Middle frontal gyrus (tissue), 1 donor: Measurements from ENCODE around the gene ACSM6.
A peak's percentile ranks its signal among the peaks of the same experiment; 100 is the strongest.
"Not testable (repeated sequence)": the region's sequence is repeated elsewhere in the genome, so short reads cannot be mapped to it uniquely, and the experiment has no call there.

Experiments used
- DNase-seq: peaks from one replicate; pipeline ENCODE4 v3.0.0-alpha.2; 2015; ENCODE audit warnings: low spot score; ENCODE audit errors: extremely low spot score

Gene ACSM6

GRCh38 chr10:95193944-95194343 is at the start of gene ACSM6:
ACSM6 (plus strand) TSS chr10:95194238; CDS start chr10:95194486, 248 bp downstream.
- DNase-seq: no peak

- DNase-seq: no peak
Observed at GRCh38 chr10:95168694-95169093, 25.3 kb upstream of the ACSM6 start.

- no peak for DNase-seq
Observed at GRCh38 chr10:95169522-95169921, 24.5 kb upstream of the ACSM6 start.

- DNase-seq: no peak
Observed at GRCh38 chr10:95170790-95171189, 23.2 kb upstream of the ACSM6 start.

GRCh38 chr10:95171336-95171735 is 22.7 kb upstream of the ACSM6 start:
- no peak for DNase-seq

- DNase-seq: no peak
Observed at GRCh38 chr10:95172851-95173250, 21.2 kb upstream of the ACSM6 start.

- no peak for DNase-seq
Observed at GRCh38 chr10:95176101-95176500, 17.9 kb upstream of the ACSM6 start.

GRCh38 chr10:95177429-95177828 is 16.6 kb upstream of the ACSM6 start:
- no peak for DNase-seq

- DNase-seq: no peak
Observed at GRCh38 chr10:95178266-95178665, 15.8 kb upstream of the ACSM6 start.

GRCh38 chr10:95178797-95179196 is 15.2 kb upstream of the ACSM6 start:
- no peak for DNase-seq

GRCh38 chr10:95181726-95182125 is 12.3 kb upstream of the ACSM6 start:
- DNase-seq: no peak

- peak; percentile 33 for DNase-seq
Observed at GRCh38 chr10:95183271-95184230, 10.5 kb upstream of the ACSM6 start.

GRCh38 chr10:95187617-95188016 is 6.4 kb upstream of the ACSM6 start:
- no peak for DNase-seq

- DNase-seq: no peak
Observed at GRCh38 chr10:95188593-95188992, 5.4 kb upstream of the ACSM6 start.

GRCh38 chr10:95196046-95196445 is 2.0 kb downstream of the ACSM6 start:
- no peak for DNase-seq

- no peak for DNase-seq
Observed at GRCh38 chr10:95201736-95202135, 7.7 kb downstream of the ACSM6 start.

GRCh38 chr10:95202865-95203264 is 8.8 kb downstream of the ACSM6 start:
- DNase-seq: not testable (repeated sequence)

- DNase-seq: no peak
Observed at GRCh38 chr10:95208702-95209391, 14.8 kb downstream of the ACSM6 start.

- DNase-seq: no peak
Observed at GRCh38 chr10:95209509-95210127, 15.6 kb downstream of the ACSM6 start.

- no peak for DNase-seq
Observed at GRCh38 chr10:95211606-95212279, 17.7 kb downstream of the ACSM6 start.

- DNase-seq: no peak
Observed at GRCh38 chr10:95214369-95214768, 20.3 kb downstream of the ACSM6 start.
